Left colon (tissue), 2 donors: ENCODE data around the gene SIRT6. TPM values are rescaled to one million over a fixed set of nuclear protein-coding genes. Genes with fewer than 3 reads are reported as not detected.

Experiments used
- total RNA-seq, 2 donors: library from RNA; stranded (reverse); fragmentation: NEBNext Ultra II Directional; extraction: Animal tissue kit (Norgen Biotek cat#: 25700); gene quantifications; one replicate each; pipeline ENCODE4 v1.2.1, GENCODE V29; 2021
- donor health status: DM: no; HTN: no; CAD: no.
- donor health status: DM: yes; HTN: yes; CAD: no.

SIRT6 gene
- total RNA-seq, 2 donors from 2014 or later = 96.1 to 149 TPM

Other genes starting within 250 kb of the SIRT6 start
- not detected for gene NMRK2, start 249.5 kb downstream of the SIRT6 start, total RNA-seq
- gene DAPK3, start 211.5 kb downstream of the SIRT6 start, total RNA-seq = 10 to 100 TPM; 52.2 to 74.6 TPM
- gene EEF2, start 197.1 kb downstream of the SIRT6 start, total RNA-seq = 1,000 to 10,000 TPM; 1,955 to 2,053 TPM
- gene PIAS4, start 174.8 kb downstream of the SIRT6 start, total RNA-seq = 10 to 100 TPM; 25.1 to 27.7 TPM
- gene ZBTB7A, start 115.7 kb downstream of the SIRT6 start, total RNA-seq = 100 to 1,000 TPM; 110 to 124 TPM
- gene MAP2K2, start 58.4 kb downstream of the SIRT6 start, total RNA-seq = 100 to 1,000 TPM; 208 to 229 TPM
- gene CREB3L3, start 28.9 kb downstream of the SIRT6 start, total RNA-seq = 1 to 10 TPM; 6.7 to 7.0 TPM
- gene ANKRD24, start 126 bp upstream of the SIRT6 start, total RNA-seq = 1 to 10 TPM; 1.0 to 1.1 TPM
- 1 to 10 TPM in 1 of 2 donors, under 1 TPM in 1; 0.40 to 2.6 TPM for gene EBI3, start 47.0 kb upstream of the SIRT6 start, total RNA-seq
- 10 to 100 TPM; 17.8 to 18.1 TPM for gene YJU2, start 64.5 kb upstream of the SIRT6 start, total RNA-seq
- gene SHD, start 96.7 kb upstream of the SIRT6 start, total RNA-seq = 10 to 100 TPM; 23.6 to 25.0 TPM
- gene TMIGD2, start 119.8 kb upstream of the SIRT6 start, total RNA-seq = 1 to 10 TPM in 1 of 2 donors, under 1 TPM in 1; 0.85 to 2.1 TPM
- 1 to 10 TPM in 1 of 2 donors, under 1 TPM in 1; 0.95 to 1.1 TPM for gene FSD1, start 122.0 kb upstream of the SIRT6 start, total RNA-seq
- 100 to 1,000 TPM; 222 to 249 TPM for gene STAP2, start 156.3 kb upstream of the SIRT6 start, total RNA-seq
- 10 to 100 TPM; 77.3 to 84.6 TPM for gene MPND, start 161.0 kb upstream of the SIRT6 start, total RNA-seq
- 10 to 100 TPM; 42.3 to 44.4 TPM for gene SH3GL1, start 218.0 kb upstream of the SIRT6 start, total RNA-seq
- 10 to 100 TPM in 1 of 2 donors, 1 to 10 TPM in 1; 10.0 to 15.5 TPM for gene CHAF1A, start 220.1 kb upstream of the SIRT6 start, total RNA-seq